Brain pericyte (primary cell): Measurements from ENCODE around the gene MAB21L3.

Experiments
- DNase-seq: peaks from one replicate; pipeline ENCODE4 v3.0.0-alpha.2; 2012; ENCODE audit warnings: low read depth, low spot score

Gene MAB21L3

DNA sequence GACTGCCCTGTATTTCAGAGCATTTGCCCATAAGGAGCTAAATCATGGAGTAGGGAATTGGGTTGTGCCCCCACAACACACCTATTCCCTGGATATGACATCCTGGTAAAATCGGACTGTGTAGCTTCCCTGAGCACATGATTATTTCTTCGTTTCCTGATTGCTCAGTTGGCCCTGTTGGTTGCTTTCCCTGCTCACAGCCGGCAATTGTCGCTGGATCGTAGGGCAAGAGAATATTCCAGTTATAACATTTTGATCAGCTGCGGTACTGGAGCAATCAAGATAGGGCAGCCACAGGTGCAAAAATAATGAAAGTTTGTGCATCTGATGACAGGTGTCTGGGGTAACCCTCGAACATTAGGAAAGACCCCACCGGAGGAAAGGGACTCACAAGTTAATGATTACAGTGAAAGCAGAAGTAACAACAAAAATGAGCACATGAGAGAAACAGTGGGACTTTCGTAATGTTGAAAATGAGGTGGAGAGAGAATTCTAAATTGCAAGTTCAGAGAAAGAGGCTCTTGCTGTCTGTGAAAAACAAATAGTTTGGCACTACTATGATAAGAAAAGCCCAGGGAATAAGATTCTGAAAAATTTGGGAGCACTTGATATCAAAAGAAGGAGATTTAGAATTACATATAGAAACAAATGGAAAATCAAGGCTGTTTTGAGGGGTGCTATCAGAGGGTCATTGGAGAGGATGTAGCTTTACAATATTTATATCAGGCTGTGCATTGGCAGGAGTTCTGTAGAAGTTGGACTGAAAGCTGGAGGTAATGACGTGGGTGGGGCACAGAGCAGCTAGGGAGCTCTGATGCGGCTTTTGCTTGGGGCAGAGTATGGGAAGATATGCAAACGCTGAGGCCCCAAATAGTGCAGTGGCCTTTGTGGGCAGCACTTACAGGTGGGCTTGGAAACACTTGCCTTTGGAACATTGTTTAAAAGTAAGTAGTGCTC is at the start of gene MAB21L3:
Gene MAB21L3 (plus strand): TSS at position 833 of the 957 bp plus-strand sequence. CDS start 1,217 bp downstream, outside the sequence.
- DNase-seq = no peak

DNA sequence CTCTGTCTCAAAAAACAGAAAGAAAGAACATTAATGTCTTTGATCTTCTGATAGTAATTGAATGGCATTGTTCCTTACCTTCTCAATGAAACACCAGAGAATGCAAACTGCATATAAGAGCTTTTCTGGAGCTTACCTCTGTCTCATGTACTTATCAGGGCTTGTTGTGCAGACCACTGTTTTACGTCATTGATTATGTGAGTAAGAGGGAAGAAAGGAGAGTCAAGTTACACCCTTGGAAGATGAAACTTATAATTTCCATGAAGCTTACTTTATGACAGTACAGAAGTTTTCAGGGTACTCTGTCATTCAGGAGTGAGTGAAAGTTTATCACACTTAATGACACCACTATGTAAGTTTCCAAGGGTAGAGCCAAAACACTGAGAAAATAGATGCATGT is 49.0 kb upstream of the MAB21L3 start:
- DNase-seq = no peak

DNA sequence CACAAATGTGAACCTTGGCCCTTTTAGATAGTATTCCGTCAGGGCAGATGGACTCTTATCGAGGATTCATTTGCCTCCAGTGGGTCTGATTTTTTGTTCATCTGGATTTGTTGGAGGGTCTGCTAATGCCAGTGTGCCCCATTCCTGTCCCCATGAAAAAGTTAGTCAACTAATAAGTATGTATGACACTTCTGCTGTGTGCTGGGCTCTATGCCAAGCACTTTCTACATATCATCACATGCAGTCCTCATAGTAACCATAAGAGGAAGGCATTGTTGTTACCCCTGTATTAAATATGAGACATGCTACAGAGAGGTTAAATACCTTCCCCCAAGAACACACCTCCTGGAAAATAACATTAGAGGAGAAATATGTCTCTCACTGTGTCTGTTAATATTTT is 46.6 kb upstream of the MAB21L3 start:
- no peak for DNase-seq

DNA sequence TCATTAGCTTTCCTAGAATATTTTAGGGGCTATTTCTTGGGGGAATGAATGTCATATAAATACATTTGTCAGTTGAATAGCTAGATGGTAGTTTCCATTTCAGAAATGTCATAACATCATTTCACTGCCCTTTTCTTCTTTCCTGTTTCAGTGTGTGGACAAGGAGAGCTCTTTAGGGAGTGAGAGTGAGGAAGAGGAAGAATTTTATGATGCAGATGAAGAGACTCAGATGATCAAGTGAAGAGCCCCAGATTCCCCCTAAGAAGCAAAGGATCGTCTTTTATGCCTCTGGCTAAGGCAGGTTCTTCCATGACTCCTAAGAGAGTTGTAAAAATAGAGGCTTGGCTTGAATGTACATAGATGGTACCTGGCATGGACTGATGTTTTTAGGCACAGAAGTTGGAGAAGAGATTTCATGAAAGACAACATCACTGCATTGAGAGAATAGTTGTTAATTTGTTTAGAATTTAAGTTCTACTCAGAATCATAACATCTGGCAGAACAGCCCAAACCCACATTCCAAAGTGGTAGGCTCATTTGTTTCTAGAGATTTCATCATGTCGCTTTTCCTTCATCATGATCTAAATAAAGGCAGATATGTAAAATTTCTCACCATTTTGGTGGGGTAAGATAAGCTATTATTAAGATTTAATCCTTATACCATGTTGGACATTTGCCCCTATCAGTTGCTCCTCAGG is 44.2 kb upstream of the MAB21L3 start:
- no peak for DNase-seq

DNA sequence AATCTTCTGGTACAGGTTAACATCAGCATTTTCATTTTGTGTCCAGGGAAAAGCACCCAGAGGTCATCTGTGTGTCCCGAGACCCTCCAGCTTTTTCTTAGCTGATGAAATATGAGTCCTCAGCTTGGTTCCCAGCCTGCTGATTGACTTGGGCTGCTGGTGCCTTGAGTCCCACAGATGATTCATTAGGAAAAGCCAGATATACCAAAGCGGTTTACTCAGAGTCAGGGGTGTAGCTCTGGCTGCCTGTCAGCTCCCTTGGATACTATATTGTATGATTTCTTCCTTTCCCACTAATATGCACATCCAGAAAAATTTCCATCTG is 43.7 kb upstream of the MAB21L3 start:
- DNase-seq = no peak

DNA sequence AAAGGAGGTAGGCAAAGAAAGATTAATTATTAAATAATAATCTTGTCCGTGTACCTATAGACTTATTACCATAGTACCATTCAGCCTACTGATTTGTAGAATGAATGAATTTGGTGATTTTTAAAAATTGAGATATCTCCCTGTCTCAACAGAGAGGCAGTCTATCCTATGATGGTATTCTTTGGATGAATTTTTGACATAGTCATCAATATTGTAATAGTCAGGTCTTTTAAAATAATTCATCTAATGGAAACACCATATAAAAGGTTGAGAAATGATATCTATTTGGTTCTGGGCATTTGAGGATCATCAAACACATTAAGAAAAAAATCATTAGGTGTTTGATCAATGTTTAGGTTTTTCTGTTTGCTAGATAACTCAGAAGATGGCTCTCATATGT is 35.6 kb upstream of the MAB21L3 start:
- no peak for DNase-seq

DNA sequence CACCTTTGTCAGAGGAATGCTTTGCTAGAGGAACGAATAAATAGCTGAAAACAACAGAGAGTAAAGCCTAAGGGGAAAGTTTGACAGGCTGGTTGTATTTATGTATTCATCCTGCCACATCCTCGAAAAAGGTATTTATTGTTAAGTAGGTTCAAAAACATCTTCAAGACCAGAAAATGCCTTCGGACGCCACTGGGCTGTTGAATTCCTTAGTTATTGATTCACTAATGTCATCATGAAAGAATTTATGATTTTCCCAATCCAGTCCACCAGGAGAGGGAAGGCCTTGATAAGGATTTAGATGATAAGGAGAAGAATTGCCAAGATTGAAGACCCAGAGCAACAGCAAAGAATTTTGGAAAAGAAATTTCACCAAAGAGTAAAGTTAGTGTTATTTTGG is 35.2 kb upstream of the MAB21L3 start:
- DNase-seq = no peak

DNA sequence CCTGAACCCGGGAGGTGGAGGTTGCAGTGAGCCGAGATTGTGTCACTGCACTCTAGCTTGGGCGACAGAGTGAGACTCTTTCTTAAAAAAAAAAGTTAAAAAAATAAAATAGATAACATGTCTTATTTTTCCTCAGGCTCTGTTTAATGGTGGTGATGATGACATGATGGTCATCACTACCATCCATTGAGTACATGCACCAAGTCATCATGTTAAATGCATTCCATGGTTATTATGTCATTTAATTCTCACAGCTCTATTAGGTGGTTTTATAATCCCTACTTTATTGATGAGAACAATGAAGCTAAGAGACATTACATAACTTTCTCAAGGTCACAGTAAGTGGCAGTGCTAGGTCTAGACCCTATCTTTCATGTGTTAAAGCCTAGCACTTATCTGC is 34.4 kb upstream of the MAB21L3 start:
- no peak for DNase-seq

DNA sequence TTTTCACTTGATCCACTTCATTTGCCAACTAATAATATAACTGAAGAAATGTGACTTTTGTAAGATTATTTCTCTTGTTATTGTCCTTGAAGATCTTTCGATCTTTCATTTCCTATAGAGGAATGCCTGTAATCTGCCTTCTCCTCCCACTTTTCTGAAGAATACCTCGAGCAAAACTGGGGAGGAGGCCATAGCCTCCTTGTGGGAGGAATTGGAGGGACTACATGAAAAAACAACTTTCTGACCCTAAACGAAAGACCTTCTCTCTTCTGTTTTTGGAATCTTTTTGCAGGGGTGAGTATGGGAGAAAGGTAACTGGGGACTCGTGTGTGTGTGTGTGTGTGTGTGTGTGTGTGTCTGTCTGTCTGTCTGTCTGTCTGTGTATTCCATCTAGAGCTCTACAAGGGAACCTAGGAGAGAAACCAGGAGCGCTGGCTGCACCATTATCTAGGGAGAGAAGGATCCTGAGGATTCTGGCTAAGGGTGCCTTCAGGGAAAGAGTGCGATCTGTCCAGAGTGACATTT is 32.4 kb upstream of the MAB21L3 start:
- no peak for DNase-seq

DNA sequence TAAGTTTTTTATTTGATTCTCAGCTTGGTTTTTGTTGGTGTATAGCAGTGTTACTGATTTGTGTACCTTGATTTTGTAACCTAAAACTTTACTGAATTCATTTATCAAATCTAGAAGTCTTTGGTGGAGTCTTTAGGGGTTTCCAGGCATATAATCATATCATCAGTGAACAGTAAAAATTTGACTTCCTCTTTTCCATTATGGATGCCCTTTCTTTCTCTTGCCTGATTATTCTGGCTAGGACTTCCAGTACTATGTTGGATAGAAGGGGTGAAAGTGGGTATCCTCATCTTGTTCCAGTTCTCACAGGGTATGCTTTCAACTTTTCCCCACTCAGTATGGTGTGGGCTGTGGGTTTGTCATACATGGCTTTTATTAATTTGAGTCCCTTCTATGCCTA is 23.6 kb upstream of the MAB21L3 start:
- no peak for DNase-seq

DNA sequence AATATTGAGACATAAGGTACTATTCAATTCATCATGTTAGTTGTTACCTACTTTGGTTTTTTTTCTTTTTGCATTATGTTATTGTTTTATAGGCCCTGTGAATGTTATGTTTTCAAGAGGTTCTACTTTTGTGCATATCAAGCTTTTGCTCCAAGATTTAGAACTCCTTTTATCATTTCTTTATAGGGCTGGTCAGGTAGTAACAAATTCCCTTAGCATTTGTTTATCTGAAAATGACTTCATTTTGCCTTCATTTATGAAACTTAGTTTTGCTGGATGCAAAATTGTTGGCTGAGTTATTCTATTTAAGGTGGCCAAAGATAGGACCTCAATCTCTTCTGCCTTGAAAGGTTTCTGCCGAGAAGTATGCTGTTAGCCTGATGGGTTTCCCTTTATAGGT is 21.3 kb upstream of the MAB21L3 start:
- no peak for DNase-seq

DNA sequence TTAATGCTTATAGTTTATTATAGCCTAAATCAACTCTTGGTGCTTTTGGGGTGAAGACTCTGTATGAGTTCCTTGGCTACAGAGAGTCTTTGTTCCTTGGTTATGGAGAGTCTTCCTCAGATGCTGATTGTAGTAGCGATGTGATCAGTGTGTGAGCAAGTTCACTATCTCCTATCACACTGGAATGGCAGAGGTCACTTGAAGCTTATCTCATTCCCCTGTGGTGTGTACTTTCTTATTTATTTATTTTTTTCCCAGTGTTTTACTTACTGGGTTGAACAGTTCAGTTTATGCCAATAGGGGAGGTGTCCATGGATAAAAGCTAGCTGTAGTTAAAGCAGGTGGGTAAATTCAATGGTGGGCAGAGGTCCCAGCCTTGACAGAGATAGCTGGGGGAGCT is 20.1 kb upstream of the MAB21L3 start:
- DNase-seq = no peak

DNA sequence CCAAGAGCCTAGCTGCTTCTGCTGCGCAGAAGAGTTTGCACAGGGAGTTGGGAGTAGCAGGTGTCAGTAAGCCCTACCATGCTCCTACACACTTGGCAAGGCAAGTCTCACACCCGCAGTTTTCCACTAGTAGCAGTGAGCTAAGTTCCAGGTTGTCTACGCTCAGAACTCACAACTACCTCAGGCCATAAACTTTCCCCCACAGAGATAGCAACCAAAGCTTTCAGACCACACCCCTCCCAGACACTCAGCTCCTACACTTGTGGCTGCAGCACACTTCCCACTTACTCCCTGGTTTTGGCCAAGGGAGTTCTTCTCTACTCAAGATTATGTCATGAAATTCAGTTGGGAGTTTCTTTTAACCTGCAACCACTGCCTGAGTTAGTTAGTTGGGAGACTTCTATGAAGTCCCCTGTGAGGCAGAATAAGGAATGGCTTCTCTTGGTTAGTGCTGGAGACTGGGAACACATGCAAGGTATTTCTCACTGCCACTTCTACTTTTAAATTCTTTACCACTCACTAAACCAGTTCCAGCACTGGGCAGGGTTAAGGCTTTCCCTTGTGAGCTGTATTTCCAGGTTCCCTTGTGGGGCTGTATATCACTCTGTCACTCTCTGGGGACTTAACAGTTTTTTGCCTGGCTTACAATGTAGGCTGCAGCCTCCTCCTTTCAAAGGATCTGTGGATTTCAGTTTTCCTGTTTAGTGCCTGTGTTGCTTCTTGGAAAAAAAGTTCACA is 18.3 kb upstream of the MAB21L3 start:
- DNase-seq = no peak

DNA sequence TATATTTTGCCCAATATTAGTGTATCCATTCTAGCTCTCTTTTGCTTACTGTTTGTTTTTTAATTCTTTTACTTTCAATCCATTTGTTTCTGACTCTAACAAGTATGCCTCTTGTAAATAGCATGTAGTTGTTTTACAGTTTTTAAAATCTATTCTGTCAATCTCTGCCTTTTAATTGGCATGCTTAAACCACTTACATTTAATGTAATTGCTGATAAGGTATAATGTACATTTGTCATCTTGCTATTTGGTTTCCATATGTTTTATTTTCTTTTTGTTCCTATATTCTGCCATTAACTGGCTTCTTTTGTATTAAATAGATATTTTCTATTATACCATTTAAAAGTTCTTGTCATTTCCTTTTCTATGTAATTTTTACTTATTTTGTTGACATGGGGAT is 16.2 kb upstream of the MAB21L3 start:
- DNase-seq = no peak

DNA sequence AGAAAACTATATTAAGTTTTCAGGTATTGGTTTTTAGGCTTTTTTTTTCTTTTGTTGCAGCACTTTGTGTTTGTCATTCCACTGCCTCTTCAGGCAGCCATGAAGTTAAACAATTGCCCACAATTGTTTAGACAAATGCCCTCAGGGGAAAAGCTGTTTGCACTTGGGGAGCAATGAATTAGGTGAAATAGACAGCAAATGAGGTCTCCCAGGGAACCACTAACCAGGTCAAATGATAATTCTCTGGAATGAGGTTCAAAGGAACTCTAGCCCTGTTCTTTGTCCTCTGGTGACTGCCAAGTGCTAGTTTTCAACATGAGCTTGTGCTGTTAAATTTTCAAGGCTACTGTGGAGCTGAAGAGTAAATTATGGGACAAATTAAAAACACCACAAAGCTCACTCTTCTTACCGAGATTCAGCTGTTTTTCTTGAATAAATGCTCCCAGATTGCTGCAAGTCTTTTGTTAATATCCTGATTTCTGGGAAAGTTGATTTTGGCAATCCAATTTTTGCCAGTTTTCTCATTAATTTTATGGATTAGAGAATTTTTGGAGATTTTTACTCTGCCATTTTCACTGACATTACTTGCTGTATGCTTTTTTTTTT is 15.1 kb upstream of the MAB21L3 start:
- DNase-seq = no peak

DNA sequence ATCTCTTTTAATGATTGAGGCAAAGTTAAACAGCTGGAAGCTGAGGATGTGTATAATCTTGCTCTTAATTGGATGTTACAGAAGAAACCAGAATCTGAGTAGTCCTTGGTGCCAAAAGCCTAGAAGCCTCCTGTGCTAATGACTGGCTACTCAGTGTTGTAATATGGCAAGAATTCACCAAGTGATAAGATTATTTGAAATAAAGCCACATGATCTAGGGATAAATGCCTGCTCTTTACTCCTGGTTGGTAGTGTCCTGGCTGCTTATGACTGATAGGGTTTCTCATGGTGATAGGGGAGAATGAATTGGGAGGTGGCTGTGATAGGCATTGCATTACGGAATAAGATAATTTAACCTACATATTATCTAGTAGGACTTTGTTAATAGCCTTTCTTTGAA is 13.6 kb upstream of the MAB21L3 start:
- no peak for DNase-seq

DNA sequence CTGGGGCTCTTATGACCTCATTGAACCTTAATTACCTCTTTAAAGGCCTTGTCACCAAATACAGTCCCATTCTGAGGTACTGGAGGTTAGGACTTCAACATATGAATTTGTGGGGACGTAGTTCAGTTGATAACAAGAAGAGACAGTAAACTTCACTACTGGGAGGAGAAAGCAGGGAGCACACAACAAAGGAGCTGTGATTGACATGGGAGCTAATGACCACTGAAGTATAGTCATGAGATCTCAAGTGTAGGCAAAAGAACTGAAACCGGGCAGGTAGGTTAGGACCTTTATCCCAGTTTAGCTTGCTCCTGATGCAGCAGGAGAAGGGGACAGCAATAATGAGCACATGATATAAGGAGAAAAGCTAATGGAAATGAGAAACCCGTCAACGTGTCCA is 11.8 kb upstream of the MAB21L3 start:
- no peak for DNase-seq

DNA sequence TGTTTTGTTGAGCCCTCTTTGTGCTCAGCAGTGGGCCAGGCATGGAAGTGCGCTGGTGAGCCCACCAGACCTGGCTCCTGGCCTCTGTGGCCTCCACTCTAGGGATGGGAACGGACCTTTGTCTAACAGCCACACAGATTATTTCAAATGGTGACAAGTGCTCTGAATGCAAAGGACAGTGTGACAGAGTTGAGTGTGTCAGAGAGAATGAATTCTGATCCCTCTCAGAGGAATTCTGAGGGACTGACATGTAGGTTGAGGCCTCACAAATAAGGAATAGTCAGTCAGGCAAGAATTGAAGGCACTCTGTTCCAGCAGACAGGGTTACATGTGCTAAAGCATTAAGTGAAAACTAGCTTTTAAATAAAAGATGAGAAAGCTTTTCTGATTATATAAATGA is 11.3 kb upstream of the MAB21L3 start:
- DNase-seq = no peak

DNA sequence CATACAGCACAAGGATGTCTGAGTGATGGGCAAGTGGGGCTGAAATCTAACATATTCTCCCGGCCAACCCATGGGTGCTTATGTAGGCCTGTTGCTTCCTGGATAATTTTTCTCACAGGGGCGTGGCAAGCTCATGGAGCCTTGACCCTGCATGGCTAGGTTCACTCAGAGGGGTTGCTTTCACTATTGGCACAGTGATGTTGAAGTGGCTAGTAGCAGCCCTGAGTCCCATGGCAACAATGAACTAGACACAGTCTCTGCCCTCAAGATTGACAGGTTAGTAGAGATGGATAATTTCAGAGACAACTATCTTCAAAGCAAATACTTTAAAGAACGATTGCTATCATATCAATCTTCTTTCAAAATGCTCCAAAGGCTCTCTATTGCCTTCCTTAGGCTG is 6.5 kb upstream of the MAB21L3 start:
- DNase-seq = no peak

DNA sequence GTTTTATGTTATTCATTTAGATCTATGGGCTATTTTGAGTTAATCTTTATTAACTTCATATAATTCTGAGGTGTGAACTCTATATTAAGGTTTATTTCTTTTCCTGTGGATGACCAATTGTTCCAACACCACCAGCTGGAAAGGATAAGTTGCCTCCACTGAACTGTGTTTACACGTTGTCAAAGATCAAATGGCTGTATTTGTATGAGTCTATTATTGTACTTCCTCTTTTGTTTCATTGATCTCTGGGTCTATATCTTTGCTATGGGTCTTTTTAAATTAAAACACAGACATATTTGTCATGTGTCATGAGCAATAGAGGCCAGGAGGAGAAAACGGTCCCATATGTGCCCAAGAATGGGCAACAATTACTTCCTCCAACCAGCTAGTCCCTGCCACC is 5.2 kb upstream of the MAB21L3 start:
- DNase-seq = no peak

DNA sequence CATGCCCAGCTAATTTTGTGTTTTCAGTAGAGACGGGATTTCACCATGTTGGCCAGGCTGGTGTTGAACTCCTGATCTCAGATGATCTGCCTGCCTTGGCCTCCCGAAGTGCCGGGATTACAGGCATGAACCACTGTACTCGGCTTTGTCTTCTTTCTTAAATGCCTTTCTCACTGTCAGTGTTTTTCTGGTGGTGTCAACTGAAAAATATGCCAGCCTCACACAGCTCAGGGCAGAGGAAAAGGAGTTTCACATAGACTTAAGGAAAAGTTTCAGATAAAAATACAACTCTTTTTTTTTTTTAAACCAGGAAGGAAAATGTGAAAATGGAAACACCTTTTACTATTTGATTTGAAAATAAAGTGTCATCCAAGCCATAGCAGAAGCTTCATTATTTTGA is 4.6 kb upstream of the MAB21L3 start:
- no peak for DNase-seq

DNA sequence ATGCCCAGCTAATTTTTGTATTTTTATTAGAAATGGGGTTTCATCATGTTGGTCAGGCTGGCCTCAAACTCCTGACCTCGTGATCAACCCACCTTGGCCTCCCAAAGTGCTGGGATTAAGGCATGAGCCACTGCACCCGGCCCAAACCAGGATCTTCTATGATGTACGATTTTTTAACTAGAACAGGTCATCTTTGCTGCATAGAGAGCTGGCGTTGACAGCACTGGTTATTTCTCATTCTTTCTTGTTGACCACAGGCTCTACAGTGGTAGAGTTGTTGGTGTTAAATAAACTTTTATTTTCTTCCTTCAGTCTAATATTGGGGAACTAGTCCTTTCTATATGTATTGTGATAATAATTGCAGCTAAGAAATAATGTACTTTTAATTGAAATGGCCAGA is 3.8 kb upstream of the MAB21L3 start:
- DNase-seq = no peak
